Heart right ventricle (tissue), 16 donors: ENCODE results near the gene KRT1. TPM values are rescaled to one million over a fixed set of nuclear protein-coding genes. Genes with fewer than 3 reads are reported as not detected.

ENCODE experiments used
- ATAC-seq, 8 donors: fragments of 200-7000 bp; cut with Tn5 transposase; one replicate each; pipeline ENCODE4 v1.9.1; 2020; ENCODE audit warnings: mild to moderate bottlenecking in 8 of 8, moderate library complexity in 8 of 8, moderate number of reproducible peaks in 1 of 8
- DNase-seq, 2 donors: peaks; one replicate each; pipeline ENCODE4 v3.0.0-alpha.2; 2020
- H3K27ac ChIP-seq, 10 donors: fragments of 200-600 bp; sonication (generic) in 2 of 10; one replicate each; pipeline versions ENCODE4 v1.5.0 to v1.8.0; 2020 to 2022; ENCODE audit warnings: mild to moderate bottlenecking in 3 of 10
- H3K27me3 ChIP-seq, 7 donors: fragments of 200-600 bp; one replicate each; pipeline ENCODE4 v1.8.0; 2021 to 2022; ENCODE audit warnings: mild to moderate bottlenecking in 2 of 7
- H3K36me3 ChIP-seq, 9 donors: fragments of 200-600 bp; sonication (generic) in 1 of 9; one replicate each; pipeline versions ENCODE4 v1.5.0 to v1.8.0; 2020 to 2022; ENCODE audit warnings: mild to moderate bottlenecking in 2 of 9
- H3K4me1 ChIP-seq, 9 donors: fragments of 200-600 bp; sonication (generic) in 1 of 9; one replicate each; pipeline versions ENCODE4 v1.5.0 to v1.8.0; 2020 to 2022; ENCODE audit warnings: mild to moderate bottlenecking in 4 of 9
- H3K4me3 ChIP-seq, 10 donors: fragments of 200-600 bp; sonication (generic) in 2 of 10; one replicate each; pipeline versions ENCODE4 v1.5.0 to v1.8.0; 2020 to 2022; ENCODE audit warnings: mild to moderate bottlenecking in 7 of 10, moderate library complexity in 2 of 10
- H3K9me3 ChIP-seq, 11 donors: fragments of 200-600 bp in 10 of 11; sonication (generic) in 2 of 11; one replicate each; pipeline versions ENCODE4 v1.5.0 to v1.8.0; 2013 to 2022; ENCODE audit warnings: mild to moderate bottlenecking in 2 of 11, control low read depth in 1 of 11, moderate library complexity in 1 of 11
- CTCF ChIP-seq, 9 donors: fragments of 200-600 bp; sonication (generic) in 2 of 9; IDR thresholded peaks; one replicate each; pipeline versions ENCODE4 v1.5.0 to v1.8.0; 2021 to 2022; ENCODE audit warnings: antibody characterized with exemption in 9 of 9, mild to moderate bottlenecking in 5 of 9, moderate library complexity in 1 of 9
- WGBS, 2 donors: extraction: QIAGEN DNeasy Blood & Tissue Kit; methylation state at CpG; one replicate each; pipeline ENCODE4 v1.1.7; 2013; ENCODE audit warnings: inconsistent platforms in 1 of 2; 5-methylcytosine and 5-hydroxymethylcytosine counted together
- intact Hi-C, 10 donors: fragments of 100-400 bp; cut with DNase I; formaldehyde crosslinking; loops; one replicate each; pipeline versions ENCODE4 v1.11.1 to v1.14.2; 2022
- polyA plus RNA-seq, 2 donors: library from polyadenylated mRNA; stranded (reverse); fragments of 200-250 nt; gene quantifications; one replicate each; pipeline ENCODE4 v1.2.3, GENCODE V29; 2013
- total RNA-seq, 10 donors: library from RNA; stranded (reverse); fragmentation: NEBNext Ultra II Directional in 3 of 10; extraction: Animal tissue kit (Norgen Biotek cat#: 25700) in 3 of 10; gene quantifications; one replicate each; pipeline versions ENCODE4 v1.2.1 to v1.2.4, GENCODE V29; 2021 to 2023
- donor health status: Arrhythmogenic right ventricular cardiomyopathy.
- donor health status: ischemic (EF 13 %, LVEDD 7.1; RV severe dilation, severe dysfunction).
- donor health status: healthy with polysubstance abuse.
- donor health status: DM: no; HTN: yes; CAD: no.
- donor health status: DM: no; HTN: no; CAD: no.
- donor health status: ischemic (EF 25% LVEDD 6.9; RV normal size, moderate dysfunction).
- donor health status: ischemic (EF 25% LVEDD 5.7; RV mildly dilated, moderate dysfunction).
- donor health status: healthy.
- donor health status: DM: yes; HTN: yes; CAD: no.
- donor health status: Ischemic cardiomyopathy.
- donor health status: ischemic (EF 35%, LVEDD 5.7; RV mildly dilated, moderate dysfunction).
- donor health status: nonischemic (EF 11% LVEDD 7.7; RV severe dilation, severe dysfunction).
- donor health status: DM: yes; HTN: yes; CAD: no.
- donor health status: PGD.
- donor health status: ischemic (EF 29% LVEDD 5.4; RV normal size, mild dysfunction).
- donor health status: nonischemic (EF 23%, LVEDD 6.1; RV moderate dilation, normal function).

KRT1 gene
- total and polyA plus RNA-seq, 12 donors = not detected

GRCh38 chr12:52632656-52633055 is 47.6 kb downstream of the KRT1 start:
- Histone ChIP-seq H3K36me3 (no peaks in the 10 kb centered on the region), H3K9me3 (no peaks in the 10 kb centered on the region), H3K4me1 (peaks cover 0 to 2% (median 0%) of the 10 kb centered on the region in 9 donors), H3K4me3 (no peak overlapping the region), H3K27ac (no peak overlapping the region), H3K27me3 (peaks cover 0 to 42% (median 0%) of the 10 kb centered on the region in 7 donors)
- WGBS, 2 donors = 78 to 88% methylated on average over 4 of the region's 4 CpGs
- DNase-seq (no peak), ATAC-seq (no peak)
- TF ChIP-seq CTCF (IDR thresholded peaks at IDR 0.05) = no peak
- intact Hi-C loops = no loop called here

GRCh38 chr12:52631676-52632459 is 48.3 kb downstream of the KRT1 start:
- TF ChIP-seq CTCF (IDR thresholded peaks at IDR 0.05) = no peak
- H3K4me3 ChIP-seq = no peak overlapping the region
- intact Hi-C loops = no loop called here
- no peaks in the 10 kb centered on the region for H3K9me3 ChIP-seq
- no peaks in the 10 kb centered on the region for H3K36me3 ChIP-seq
- H3K27me3 ChIP-seq = peaks cover 0 to 42% (median 0%) of the 10 kb centered on the region in 7 donors
- WGBS, 2 donors = 80 to 84% methylated on average over 6 of the region's 6 CpGs
- no peak for DNase-seq
- peaks cover 0 to 2% (median 0%) of the 10 kb centered on the region in 9 donors for H3K4me1 ChIP-seq
- H3K27ac ChIP-seq = no peak overlapping the region
- no peak for ATAC-seq

- Histone ChIP-seq H3K36me3 (no peaks in the 10 kb centered on the region), H3K27me3 (peaks cover 0 to 48% (median 0%) of the 10 kb centered on the region in 7 donors), H3K4me3 (no peak overlapping the region), H3K9me3 (no peaks in the 10 kb centered on the region), H3K27ac (no peak overlapping the region), H3K4me1 (peaks cover 0 to 2% (median 0%) of the 10 kb centered on the region in 9 donors)
- intact Hi-C loops = no loop called here
- DNase-seq = no peak
- WGBS, 2 donors = 57 to 58% methylated on average over 4 of the region's 4 CpGs
- no peak for TF ChIP-seq CTCF (IDR thresholded peaks at IDR 0.05)
- ATAC-seq = no peak
These were observed 48.9 kb downstream of the KRT1 start for GRCh38 chr12:52631264-52631663.

GRCh38 chr12:52630599-52631200 is 49.5 kb downstream of the KRT1 start:
- peaks cover 0 to 51% (median 0%) of the 10 kb centered on the region in 7 donors for H3K27me3 ChIP-seq
- H3K36me3 ChIP-seq = no peaks in the 10 kb centered on the region
- 60 to 79% methylated on average over 4 of the region's 4 CpGs for WGBS, 2 donors
- H3K9me3 ChIP-seq = no peaks in the 10 kb centered on the region
- TF ChIP-seq CTCF (IDR thresholded peaks at IDR 0.05) = no peak
- no peak overlapping the region for H3K4me3 ChIP-seq
- DNase-seq (no peak), ATAC-seq (no peak)
- H3K27ac ChIP-seq = no peak overlapping the region
- intact Hi-C loops = no loop called here
- peaks cover 0 to 2% (median 0%) of the 10 kb centered on the region in 9 donors for H3K4me1 ChIP-seq
